NOMO-1 (cell line): Measurements from ENCODE around the gene MBIP.

Experiments used
- DNase-seq, 2 experiments: peaks; one replicate each; lab custom pipeline; 2025; ENCODE audit not compliant: unreplicated experiment in 2 of 2; lab: John Stamatoyannopoulos, UW

The MBIP gene

DNA sequence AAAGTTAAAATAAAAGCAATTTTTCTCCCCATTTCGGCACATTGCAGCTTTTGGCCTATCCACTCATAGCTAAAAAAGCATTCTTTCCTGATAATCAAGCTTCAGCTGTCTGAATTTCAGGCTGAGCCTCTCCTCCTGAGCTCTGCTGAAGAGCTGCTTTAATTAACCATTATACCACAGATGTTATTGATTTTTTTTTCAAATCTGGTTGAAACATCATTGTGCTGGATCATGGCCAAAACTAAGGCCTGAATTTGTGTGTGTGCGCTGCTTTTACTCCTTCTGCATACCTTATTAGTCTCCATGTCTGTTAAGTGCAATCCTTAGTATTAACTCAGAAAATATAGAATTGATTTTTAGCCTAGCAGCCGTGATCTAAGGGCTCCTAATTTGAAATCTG, 52.3 kb downstream of the MBIP start:
- no peak for DNase-seq

DNA sequence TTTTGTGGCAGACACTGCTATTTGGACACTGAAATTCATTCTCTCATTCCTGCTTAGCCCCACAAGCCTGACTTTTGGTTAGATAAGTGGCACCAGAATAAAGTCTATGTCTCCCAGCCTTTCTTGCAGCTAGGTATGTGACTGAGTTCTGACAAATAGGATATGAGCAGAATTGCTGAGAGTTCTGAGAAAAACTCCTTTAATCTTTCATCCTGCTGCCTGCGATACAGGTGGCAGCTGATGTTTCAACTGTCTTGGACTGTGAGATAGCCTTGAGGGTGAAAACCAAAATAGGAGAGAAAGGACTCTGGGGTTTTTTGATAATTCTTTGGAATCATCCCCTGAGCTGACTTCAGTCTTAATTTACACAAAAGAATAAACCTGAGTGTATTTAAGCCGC, 55.8 kb downstream of the MBIP start:
- DNase-seq = no peak

DNA sequence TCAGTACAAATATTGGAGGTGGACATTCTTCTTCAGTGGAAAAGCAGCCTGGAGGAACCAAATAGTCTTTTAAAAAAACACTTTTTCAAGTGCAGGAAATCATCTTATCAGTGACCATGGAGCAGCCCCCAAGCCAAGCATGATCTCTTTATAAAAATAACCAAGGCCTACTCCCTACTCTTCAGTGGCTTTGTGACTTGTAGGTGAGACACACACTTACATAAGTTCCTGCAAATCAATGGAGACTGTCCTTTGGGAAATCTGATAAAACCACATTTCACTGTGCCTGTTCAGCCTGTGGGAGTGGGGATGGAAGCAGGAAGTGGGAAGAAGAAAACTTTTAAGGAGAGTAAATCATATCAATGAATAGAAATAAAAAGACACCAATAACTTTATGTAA, 56.3 kb downstream of the MBIP start:
- DNase-seq = no peak

DNA sequence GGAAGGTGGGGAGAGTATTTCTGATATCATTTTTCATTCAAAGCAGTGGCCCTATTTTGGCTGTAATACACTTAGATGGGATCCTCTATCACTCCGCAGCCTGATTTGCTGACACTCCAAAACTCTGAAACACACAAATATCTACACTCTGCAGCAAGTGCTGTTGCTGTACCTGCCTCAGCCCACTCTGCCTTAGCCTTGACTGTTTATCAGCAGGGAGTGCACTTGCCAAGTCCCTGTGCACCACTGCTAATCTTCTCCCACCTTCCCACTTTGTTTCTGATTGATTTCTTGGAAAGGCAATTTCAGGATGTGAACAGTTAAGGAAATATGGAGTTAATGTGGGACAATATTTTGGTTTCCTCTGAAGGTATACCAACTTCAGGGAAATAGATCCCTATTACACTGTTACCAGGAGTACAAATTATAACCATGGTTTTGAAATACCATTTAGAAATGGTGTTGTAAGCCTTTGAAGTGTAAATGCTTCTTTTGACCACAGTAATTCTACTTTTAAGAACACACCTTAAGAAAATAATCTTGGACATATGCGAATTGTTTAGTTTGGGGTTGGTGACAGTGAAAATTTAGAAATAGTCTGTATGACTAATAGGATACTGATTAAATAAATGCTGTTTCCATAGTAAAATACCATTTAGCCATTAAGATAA, 59.3 kb downstream of the MBIP start:
- DNase-seq = no peak

DNA sequence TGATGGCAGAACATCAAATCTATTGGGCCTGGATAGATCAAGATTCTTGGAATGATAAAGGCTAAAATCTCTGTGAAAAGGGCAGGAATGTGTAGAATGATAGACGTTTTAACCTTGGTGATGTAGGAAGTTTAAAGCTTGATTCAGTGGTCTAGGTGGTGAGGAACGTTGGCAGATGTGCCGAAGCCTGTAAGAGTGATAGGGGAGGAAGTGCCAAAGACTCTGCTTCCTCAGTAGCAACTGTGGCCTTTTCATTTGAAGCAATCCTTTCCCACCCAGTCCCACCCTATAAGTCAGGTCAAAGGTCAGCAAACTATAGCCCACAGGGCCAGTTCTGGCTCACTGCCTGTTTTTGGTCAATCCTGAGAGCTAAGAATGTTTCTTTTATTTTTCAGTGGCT, 62.2 kb downstream of the MBIP start:
- DNase-seq = no peak

DNA sequence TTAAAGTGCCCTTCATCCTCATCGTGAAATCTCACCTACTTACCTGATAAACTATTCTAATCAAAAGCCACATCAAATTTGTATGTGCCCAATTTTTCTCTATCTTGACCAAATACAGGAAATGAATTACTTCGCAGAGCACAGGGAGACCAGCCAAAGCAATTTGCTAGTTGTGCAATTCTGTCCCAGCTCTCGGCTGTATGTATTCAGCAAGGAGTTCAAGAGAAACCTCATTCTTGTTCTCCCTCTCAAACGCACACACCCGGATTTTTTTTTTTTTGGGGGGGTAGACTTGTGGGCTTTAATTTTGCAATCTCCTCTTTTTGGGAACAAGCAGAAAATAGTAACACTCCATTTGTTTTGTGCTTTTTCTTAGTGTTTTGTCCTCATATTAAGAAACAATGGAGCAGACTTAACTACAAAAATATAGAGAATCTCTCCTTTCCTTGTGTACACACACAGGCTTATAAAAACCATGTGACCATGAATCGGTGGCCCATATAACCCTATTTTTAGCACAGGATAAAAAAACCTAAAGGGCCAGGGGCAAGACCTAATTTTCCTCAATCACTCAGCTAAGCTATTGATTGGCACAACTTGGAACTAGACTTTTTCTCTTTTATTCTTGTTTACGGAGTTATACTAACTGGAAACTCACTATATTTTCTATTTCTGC, 64.2 kb downstream of the MBIP start:
- peak; percentile 50 to 79 for DNase-seq

DNA sequence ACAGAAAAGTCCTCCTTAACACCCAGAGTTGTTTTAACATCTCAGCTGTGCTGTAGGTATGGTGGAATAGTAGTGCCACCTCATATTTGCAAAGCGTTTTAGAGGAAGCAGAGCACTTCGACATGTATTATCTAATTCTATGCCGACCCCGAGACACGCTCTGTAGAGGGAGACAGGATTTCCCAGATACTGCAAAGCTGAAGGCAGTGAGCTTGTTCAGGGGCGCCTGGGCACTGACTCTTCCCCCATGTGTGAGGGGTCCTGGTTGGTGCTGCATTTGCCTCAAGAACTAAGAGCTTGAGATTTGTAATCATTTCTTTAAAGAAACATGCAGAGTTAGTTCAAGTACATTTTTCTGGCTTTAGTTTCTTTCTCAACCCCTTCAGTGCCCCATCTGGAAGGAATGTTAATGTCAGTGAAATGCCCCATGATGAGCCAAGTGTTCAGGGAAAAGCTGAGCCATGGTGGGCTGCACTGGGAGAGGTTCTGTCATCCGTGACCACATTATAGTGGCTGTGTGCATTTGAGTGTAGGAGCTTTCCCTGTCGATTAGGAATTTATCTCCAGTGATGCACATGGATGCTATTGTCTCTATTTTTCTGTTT, 66.3 kb downstream of the MBIP start:
- DNase-seq = no peak
